DLD1 (cell line): ENCODE results near the gene SLC9C2.

Source experiments
- in situ Hi-C: cut with HindIII; loops from 2 replicates; pipeline ENCODE4 v1.10.0; 2017; ENCODE audit warnings: low sequenced_read_pairs

Gene SLC9C2

DNA sequence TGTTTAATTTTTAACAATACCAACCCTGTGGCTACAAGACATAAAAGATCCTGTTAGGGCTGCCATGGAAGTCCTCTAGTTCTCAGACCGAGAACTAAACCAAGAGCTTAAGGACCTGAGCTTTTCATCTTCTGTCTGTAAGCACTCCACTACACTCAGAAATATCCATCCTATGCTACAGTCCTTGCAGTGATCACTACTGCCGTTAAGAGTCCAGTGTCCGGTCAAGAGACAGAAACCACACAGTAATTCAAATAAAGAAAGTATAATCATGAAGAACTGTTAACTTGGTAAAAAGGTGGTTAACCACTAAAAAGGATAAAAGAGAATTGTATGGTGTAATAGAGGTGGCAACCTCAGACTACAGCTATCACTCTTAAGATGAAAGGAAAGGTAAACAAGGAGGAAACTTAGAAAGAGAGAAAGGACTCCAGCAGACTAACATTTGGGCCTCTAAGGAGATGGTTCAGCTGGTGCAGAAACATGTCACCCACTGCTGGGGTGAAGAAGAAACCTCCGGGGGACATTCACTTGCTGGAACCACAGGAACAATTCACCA is 147.8 kb downstream of the SLC9C2 start:
- in situ Hi-C loops, result no loop called here

DNA sequence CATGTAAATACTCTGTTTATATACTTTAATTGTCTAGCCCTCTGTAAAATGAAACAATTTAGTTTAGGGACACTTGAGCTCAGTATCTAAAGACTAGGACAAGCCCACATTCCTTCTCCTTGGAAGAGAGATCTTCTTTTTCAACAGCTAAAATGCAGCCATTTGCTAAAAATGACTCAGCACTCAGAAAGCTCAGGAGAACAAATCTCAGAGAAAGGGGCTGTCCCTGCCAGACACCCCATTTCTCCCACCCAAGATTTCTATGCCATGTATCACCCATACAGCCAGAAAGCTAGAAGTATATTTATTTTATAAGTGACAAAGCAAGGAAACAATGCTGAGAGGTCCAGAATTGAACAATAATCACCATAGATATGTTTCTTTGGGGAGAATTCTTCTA is 148.9 kb downstream of the SLC9C2 start:
- in situ Hi-C loops, result no loop called here

DNA sequence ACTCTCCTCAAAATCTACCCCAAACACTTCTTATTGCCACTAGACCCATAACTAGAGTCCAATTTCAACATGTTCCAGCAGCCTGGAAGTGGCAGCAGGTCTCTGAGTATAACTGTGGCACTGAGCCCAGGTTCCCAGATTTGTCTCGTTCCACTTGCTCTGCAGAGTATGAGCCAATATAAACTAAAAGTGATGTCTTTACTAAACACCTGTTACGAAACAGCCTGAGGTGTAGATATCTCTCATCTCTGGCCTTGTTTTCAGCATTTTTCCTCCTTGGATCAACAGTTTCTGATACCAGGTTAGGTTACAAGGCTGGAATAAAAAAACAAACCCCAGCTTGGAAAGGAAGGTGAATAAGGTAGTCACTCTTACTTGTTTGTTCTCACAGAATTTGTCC is 150.9 kb downstream of the SLC9C2 start:
- in situ Hi-C loops, result no loop called here
